SIG-M5 treated with dmso at 0.1 percent for 504 hours (cell line): ENCODE results near the gene MIEF1.
"Not testable (repeated sequence)": the region's sequence is repeated elsewhere in the genome, so short reads cannot be mapped to it uniquely, and the experiment has no call there.

Experiments
- DNase-seq: peaks from one replicate; lab custom pipeline; 2025; ENCODE audit not compliant: unreplicated experiment; lab: John Stamatoyannopoulos, UW

Gene MIEF1

DNA sequence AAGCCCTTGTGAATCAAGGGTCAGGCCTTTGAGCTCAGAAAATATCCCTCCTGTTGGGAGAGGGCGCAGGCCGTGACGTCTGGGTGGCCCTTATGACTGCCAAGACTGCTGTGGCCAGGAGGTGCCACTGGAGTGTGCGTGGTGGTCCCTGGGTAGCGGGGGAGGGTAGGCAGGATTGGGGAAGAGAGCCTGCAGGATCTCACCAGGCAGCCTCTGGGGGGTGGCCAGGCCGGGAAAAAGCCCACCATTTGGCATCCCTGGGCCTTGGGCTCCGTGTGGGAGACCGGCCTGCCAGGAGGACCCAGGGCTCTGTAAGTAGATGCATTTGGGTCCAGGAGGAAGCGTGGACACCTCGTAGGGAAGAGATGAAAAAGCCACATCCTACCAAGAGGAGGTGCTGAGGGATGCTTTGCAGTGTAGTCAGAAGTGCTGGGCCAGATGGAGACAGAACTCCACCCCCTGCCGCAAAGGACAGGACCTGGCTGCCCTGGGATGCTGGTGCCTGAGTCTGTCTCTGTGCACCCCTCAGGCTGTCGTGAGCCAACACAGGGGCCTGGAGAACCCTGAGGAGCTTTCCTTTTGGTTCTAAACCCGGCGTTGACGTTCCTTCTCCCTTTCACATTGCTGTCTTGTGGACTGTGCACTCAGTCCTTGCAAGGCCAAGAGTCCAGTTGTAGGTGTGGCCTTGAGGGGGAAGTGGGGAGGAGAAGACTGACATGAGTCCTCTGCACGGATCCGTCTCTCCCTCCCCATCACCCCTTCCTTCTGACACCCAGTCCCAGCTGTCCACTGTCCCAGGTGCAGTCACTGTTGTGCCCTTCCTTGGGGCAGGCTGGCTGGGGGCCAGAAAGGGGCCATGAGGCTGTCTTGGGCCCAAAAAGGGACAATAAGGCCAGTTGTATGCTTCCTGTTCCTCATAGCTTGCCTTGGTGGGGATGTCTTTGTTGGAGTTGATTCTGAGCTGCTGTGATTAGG is 12.7 kb upstream of the MIEF1 start:
- no peak for DNase-seq

DNA sequence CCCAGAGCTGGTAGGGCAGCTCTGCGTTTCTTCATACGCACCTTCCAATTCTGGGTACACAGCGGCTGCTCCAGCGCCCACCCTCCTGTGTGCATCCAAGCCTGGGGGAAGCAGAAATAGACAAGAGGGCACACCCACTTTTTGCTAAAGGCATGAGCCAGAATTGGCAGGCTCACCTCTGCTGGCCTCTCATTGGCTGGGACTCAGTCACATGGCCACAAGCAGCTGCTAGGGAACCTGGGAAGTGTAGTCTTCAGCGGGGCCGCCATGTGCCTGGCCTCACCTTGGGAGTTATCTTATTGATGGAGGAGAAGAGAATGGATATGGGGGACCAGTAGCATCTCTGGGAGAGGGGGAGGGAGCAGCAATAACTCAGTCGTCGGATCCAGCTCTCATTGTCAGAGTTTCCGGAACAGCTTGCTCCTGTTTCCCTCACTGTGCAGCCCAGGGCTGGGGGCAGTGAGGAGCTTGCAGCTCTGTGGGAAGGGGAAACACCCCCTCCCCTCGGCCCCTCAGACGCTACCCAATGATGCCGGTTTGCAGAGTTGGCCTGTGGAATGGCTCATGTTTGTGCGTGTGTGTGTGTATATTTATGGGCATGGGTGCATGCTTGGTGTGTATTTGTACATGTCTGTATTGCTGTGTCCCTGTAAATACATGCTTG is 11.8 kb upstream of the MIEF1 start:
- DNase-seq: peak; percentile 82

DNA sequence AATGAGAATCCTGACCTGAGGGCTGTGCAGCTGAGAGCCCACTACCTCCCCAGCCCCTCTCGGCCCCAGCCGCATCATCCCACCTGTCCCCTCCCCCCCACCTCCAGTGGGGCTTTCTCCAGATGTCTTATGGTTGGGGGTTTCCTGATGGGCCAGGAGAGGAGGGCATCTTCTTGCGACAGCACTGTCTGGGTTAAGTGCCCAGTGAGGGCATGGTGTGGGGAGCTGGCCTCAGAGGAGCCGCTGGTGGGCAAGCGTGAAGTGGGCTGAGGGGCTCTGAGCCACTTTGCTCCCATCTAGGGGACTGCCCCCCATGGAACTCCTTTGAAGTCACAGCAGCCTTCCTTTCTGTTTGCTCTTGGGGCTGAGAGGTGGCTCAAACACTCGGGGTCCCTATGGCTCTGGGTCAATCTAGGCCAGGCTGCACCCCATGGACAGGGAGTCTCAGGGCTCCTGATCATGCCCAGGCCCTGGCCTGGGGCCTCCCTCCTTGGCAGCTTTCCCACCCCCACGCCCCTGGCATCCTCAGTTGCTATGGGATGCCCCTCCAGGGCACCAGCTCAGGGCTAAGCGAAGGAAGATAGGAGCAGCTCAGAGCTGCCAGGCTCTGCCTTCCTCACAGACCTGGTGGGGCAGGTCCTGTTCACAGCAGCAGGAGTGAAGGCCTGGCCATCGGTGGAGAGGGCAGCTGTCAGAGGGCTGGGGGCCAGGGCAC is 11.0 kb upstream of the MIEF1 start:
- no peak for DNase-seq

DNA sequence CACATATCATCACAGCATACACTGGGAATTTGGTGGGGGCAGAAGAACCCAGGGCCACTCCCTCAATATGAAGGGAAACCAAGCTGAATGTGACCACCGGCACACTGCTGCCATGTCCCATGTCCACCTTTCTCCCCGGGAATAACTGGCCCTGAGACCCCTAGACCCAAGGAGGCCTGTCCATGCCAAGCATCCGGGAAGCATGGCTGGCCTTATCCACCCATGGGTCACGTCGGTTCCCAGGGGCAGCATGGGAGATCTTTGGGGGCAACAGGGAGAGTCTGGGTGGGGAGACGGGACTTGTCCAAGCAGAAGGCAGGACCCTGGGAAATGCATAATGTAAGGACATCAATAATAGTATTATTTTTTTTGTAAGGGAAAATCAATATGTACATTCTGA is 10.4 kb upstream of the MIEF1 start:
- DNase-seq: no peak

GRCh38 chr22:39492186-39492585 is 9.9 kb upstream of the MIEF1 start:
- DNase-seq: no peak

- no peak for DNase-seq
Measured at GRCh38 chr22:39493759-39494158, 8.3 kb upstream of the MIEF1 start.

DNA sequence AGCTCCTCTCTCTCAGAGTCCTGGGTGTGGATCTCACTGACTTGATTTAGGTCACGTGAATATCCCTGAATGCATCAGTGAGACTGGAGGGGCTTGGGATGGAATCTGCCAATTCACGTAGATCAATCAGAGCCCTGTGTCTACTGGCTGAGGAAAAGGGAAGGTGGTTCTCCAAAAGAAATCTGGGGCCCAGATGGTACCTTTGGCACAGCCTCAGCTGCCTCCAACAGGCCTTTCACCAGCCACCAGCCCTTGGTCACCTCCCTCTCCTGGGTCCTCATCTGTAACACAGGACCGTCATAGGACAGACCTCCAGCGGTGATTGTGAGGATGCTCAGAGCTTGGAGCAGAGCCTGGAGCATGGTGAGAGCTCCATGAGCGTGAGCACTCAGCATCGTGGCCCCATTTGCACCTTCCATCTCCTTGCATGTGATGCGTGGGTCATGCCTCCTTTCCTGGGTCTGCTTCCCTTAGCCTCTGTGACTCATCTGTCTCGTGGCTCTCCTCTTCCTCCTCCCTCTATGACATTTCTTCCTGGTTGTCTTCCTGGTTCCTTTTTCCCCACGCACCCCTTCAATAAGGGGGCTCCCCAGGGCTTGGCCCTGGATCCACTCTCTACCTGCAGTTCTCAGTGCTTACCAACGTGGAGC is 7.5 kb upstream of the MIEF1 start:
- no peak for DNase-seq

DNA sequence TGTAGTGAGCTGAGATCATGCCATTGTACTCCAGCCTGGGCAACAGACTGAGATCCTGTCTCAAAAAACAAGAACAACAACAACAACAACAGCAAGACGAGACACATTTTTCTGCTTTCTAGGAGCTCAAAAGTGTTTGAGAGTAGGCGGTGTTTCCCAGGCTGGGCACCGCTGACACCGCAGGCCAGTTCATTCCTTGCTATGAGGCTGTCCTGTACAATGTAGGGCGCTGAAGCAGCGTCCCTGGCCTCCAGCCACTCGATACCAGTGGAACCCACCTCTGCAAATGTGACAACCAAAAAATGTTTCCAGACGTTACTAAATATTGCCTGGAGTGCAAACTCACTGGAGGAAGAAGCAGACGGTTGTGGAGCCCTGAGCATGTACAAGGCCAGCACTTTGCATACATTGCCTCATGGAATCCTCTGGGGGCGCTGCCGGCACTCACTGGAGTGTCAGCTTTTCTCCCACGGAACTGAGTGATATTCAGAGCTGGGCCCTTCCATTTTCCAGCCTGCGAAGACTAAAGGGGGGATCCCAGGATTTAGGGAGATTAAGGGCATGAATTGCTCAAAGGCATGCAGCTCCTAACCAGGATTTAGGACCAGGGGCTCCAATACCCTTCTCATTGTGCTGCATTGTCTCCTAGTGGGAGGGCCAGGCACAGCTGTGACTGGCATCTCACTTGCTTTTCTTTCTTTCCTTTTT is 5.8 kb upstream of the MIEF1 start:
- DNase-seq: peak; percentile 78

GRCh38 chr22:39497429-39497828 is 4.7 kb upstream of the MIEF1 start:
- no peak for DNase-seq

DNA sequence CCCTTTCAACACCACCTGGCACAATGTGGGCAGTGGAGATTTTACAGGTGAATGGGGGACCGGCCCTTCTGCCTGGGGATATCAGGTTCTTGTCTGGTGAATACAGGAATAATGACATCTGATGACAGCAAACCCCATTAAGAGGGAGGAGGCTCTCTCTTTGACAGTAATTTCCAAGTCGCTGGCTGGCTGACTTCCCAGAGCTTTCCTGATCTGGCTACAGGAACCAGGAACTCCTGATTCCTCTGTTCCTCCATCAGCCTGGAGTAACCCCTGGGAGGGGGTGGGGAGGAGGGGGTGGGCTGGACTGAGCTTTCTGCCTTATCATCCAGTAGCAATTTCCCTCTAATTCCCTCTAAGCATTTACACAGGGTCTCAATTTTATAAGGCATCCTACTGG is 3.7 kb upstream of the MIEF1 start:
- DNase-seq: no peak

DNA sequence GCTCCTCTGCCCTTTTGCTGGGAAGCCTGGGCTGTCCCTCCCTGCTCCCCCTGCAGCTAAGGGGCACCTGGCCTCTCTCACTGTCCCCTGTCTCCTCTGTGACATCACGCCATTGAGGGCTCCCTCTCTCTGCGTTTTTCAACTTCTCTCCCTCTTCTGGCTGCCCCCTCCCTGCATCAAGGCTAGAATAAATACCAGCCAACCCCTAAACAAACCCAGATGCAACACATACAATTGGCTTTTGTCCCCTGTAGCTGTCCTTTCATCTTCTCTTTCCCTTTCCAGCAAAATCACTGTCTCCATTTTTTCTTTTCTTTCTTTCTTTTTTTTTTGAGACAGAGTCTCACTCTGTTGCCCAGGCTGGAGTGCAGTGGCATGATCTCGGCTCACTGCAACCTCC is 3.3 kb upstream of the MIEF1 start:
- DNase-seq: no peak

GRCh38 chr22:39500101-39500500 is 2.0 kb upstream of the MIEF1 start:
- DNase-seq: no peak

GRCh38 chr22:39501644-39502108 is 414 bp upstream of the MIEF1 start:
- DNase-seq: no peak

DNA sequence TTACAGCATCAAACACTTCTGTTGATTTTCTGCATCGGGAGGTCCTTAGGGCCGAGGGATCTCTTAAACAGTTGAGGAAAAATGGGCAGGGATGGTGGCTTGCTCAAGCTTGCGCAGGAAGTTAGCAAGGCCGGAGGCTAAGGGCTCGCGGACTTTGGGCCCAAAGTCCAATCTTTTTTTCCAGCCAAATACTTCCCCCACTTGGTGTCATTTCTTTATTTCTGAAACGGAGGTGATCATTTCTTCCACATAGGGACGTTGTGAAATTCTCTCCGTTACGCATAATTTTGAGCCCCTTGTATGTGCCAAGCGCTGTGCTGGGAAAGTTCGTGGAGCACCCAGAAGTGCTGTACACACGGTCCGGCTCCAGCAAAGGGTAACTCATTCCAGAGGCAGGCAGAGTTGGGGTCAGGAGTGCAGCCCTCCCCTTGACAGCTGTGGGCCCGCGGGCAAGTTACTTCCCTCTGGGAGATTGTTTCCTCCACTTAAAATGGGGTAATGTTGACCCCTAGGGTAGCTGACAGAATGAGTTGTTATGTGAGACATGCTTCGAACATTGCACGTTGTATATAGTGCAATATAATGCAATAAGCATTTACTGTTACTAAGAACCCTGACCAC is 809 bp downstream of the MIEF1 start:
- peak; percentile 53 for DNase-seq

DNA sequence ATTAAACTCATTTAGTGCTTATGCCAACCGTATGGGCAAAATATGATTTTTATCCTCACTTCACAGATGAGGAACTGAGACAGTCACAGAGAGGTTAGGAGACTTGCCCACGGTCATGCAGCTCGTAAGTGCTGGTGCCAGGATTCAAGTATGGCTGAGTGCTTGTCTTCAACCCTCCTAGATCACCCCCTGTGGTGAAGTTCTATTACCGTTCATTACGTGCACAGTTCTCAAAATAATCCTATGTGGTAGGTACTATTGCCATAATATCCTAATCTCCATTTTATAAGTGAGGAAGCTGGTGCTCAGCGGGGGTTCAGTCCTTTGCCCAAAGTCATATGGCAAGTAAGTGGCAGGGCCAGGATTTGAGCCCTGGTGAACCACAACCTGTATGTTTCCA is 1.5 kb downstream of the MIEF1 start:
- DNase-seq: peak; percentile 20

DNA sequence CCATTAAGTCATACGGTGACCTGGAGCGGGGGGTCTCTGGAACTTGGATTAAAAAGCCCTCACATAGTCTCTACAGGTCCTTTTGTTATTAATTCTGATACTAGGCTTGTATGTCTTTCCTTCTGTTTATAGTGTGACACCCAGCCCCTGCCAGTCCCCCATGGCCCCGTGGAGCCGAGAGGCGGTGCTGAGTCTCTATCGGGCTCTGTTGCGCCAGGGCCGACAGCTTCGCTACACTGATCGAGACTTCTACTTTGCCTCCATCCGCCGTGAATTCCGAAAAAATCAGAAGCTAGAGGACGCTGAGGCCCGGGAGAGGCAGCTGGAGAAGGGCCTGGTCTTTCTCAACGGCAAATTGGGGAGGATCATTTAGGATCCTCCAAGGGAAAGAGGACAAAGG is 2.0 kb downstream of the MIEF1 start:
- no peak for DNase-seq

DNA sequence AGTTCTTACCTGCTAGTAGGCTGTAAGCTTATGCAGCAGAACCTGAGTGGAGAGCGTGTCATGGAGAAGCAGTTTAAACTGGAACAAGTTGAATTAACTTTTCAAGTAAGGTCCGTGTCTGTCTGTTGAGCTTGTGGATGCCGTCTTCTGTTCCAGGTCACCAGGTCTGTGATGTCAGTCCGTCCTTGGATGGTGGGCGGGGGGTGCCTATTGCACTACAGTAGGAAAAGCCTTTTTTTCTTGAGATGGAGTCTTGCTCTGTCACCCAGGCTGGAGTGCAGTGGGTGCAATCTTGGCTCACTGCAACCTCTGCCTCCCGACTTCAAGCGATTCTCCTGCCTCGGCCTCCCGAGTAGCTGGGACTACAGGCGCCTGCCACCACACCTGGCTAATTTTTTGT is 4.9 kb downstream of the MIEF1 start:
- not testable (repeated sequence) for DNase-seq

GRCh38 chr22:39508393-39508792 is 6.3 kb downstream of the MIEF1 start:
- DNase-seq: no peak

- no peak for DNase-seq
Measured at GRCh38 chr22:39510529-39511149, 8.5 kb downstream of the MIEF1 start.

GRCh38 chr22:39511226-39511625 is 9.1 kb downstream of the MIEF1 start:
- DNase-seq: no peak
